Measurements from ENCODE around the gene EIF2A.
"Not testable (repeated sequence)": the region's sequence is repeated elsewhere in the genome, so short reads cannot be mapped to it uniquely, and the experiment has no call there.

The EIF2A gene

GRCh38 chr3:150543531-150543930 lies 3.1 kb upstream of the EIF2A start:
- DNase-seq (ENCODE audit: low spot score): no peak

- peak; percentile 20 for DNase-seq (ENCODE audit: low spot score)
Measured at GRCh38 chr3:150544041-150544440, 2.5 kb upstream of the EIF2A start.

GRCh38 chr3:150544726-150545125 lies 1.9 kb upstream of the EIF2A start:
- DNase-seq (ENCODE audit: low spot score): no peak

- DNase-seq (ENCODE audit: low spot score): no peak
Measured at GRCh38 chr3:150545419-150546225, 965 bp upstream of the EIF2A start.

GRCh38 chr3:150547045-150547741 lies 606 bp downstream of the EIF2A start:
- DNase-seq (ENCODE audit: low spot score): no peak

- DNase-seq (ENCODE audit: low spot score): no peak
Measured at GRCh38 chr3:150555859-150556436, 9.4 kb downstream of the EIF2A start.

- no peak for DNase-seq (ENCODE audit: low spot score)
Measured at GRCh38 chr3:150556792-150557191, 10.2 kb downstream of the EIF2A start.

- DNase-seq (ENCODE audit: low spot score): no peak
Measured at GRCh38 chr3:150557725-150558124, 11.1 kb downstream of the EIF2A start.

- no peak for DNase-seq (ENCODE audit: low spot score)
Measured at GRCh38 chr3:150564243-150564642, 17.7 kb downstream of the EIF2A start.

GRCh38 chr3:150567328-150567727 lies 20.7 kb downstream of the EIF2A start:
- DNase-seq (ENCODE audit: low spot score): no peak

GRCh38 chr3:150577855-150578254 lies 31.3 kb downstream of the EIF2A start:
- no peak for DNase-seq (ENCODE audit: low spot score)

GRCh38 chr3:150581174-150581573 lies 34.6 kb downstream of the EIF2A start:
- no peak for DNase-seq (ENCODE audit: low spot score)

GRCh38 chr3:150582620-150583019 lies 36.0 kb downstream of the EIF2A start:
- no peak for DNase-seq (ENCODE audit: low spot score)

- peak; percentile 53 for DNase-seq (ENCODE audit: low spot score)
Measured at GRCh38 chr3:150583028-150583427, 36.4 kb downstream of the EIF2A start.

GRCh38 chr3:150588027-150588830 lies 41.6 kb downstream of the EIF2A start:
- no peak for DNase-seq (ENCODE audit: low spot score)

- DNase-seq (ENCODE audit: low spot score): peak; percentile 20
Measured at GRCh38 chr3:150589759-150590158, 43.2 kb downstream of the EIF2A start.

- no peak for DNase-seq (ENCODE audit: low spot score)
Measured at GRCh38 chr3:150594150-150594549, 47.6 kb downstream of the EIF2A start.

- DNase-seq (ENCODE audit: low spot score): no peak
Measured at GRCh38 chr3:150597646-150598045, 51.1 kb downstream of the EIF2A start.

GRCh38 chr3:150599611-150600297 lies 53.2 kb downstream of the EIF2A start:
- no peak for DNase-seq (ENCODE audit: low spot score)

- DNase-seq (ENCODE audit: low spot score): not testable (repeated sequence)
Measured at GRCh38 chr3:150600647-150601530, 54.3 kb downstream of the EIF2A start.

Measured in activated CD4-positive, alpha-beta T cell treated with anti-CD3 and anti-CD28 coated beads, Interleukin-2, Interleukin-4, amounts not matched to agents 100 ng/mL and 50 ng/mL, durations not matched to agents 16 hours and 8 hours (primary cell).